CD4-positive, alpha-beta T cell treated with Interleukin-17A for 4 hours (primary cell): ENCODE results near the gene ZNF695.
"Not testable (repeated sequence)": the region's sequence is repeated elsewhere in the genome, so short reads cannot be mapped to it uniquely, and the experiment has no call there.

ENCODE experiments used
- DNase-seq: peaks from one replicate; pipeline ENCODE4 v3.0.0-alpha.2; 2020; ENCODE audit warnings: mixed read lengths

Gene ZNF695

GRCh38 chr1:247007511-247008405 lies at the start of gene ZNF695:
TSS of gene ZNF695 (minus strand) at chr1:247008057. CDS start at chr1:247007908, 149 bp downstream.
- DNase-seq, result peak; percentile 24

- no peak for DNase-seq
Observed at GRCh38 chr1:247056071-247056470, 48.2 kb upstream of the ZNF695 start.

DNA sequence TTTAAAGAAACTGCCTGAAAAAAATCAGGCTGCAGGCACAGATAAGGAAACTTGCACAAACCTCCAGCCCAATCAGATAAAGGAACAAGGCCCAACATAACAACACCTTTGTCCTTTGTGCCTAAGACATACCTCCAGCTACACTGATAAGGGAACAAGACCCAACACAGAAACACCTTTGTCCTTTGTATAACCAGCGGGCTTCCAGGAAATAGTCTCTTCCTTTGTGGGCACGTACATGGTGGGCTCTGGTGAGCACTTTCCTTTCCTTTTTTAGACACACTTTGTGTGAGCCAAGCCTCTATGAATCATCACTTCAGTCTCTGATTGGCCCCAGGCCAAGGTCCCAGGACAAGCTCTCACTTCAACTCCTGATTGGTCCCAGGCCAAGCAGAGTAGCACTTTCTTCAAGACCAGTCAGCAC lies 47.1 kb upstream of the ZNF695 start:
- no peak for DNase-seq

- no peak for DNase-seq
Observed at GRCh38 chr1:247047702-247048101, 39.8 kb upstream of the ZNF695 start.

- DNase-seq, result no peak
Observed at GRCh38 chr1:247047260-247047659, 39.4 kb upstream of the ZNF695 start.

- no peak for DNase-seq
Observed at GRCh38 chr1:247043406-247043805, 35.5 kb upstream of the ZNF695 start.

GRCh38 chr1:247037511-247038320 lies 29.9 kb upstream of the ZNF695 start:
- DNase-seq, result no peak

GRCh38 chr1:247032306-247032705 lies 24.4 kb upstream of the ZNF695 start:
- not testable (repeated sequence) for DNase-seq

DNA sequence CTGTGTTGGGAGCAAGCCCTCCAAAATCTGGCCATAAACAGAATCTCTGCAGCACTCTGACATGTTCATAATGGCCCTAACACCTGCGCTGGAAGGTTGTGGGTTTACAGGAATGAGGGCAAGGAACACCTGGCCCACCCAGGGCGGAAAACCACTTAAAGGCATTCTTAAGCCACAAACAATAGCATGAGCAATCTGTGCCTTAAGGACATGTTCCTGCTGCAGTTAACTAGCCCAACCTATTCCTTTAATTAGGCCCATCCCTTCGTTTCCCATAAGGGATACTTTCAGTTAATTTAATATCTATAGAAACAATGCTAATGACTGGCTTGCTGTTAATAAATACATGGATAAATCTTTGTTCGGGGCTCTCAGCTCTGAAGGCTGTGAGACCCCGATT lies 16.8 kb upstream of the ZNF695 start:
- not testable (repeated sequence) for DNase-seq

- no peak for DNase-seq
Observed at GRCh38 chr1:247013391-247013790, 5.5 kb upstream of the ZNF695 start.

GRCh38 chr1:247008406-247008799 lies 546 bp upstream of the ZNF695 start:
- no peak for DNase-seq

DNA sequence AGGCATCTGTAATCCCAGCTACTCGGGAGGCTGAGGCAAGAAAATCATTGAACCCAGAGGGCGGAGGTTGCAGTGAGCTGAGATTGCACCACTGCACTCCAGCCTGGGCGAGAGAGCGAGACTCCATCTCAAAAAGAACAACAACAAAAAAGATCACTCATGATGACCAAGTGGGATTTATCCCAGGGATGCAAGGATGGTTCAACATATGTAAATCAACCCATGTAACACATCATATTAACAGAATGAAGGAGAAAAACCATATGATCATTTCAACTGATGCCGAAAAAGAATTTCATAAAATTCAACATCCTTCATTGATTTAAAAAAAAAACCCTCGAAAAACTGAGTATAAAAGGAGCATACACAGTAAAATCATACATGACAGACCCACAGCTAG lies 3.8 kb downstream of the ZNF695 start:
- not testable (repeated sequence) for DNase-seq

- DNase-seq, result no peak
Observed at GRCh38 chr1:246989901-246990300, 18.0 kb downstream of the ZNF695 start.

GRCh38 chr1:246988316-246988715 lies 19.5 kb downstream of the ZNF695 start:
- no peak for DNase-seq

DNA sequence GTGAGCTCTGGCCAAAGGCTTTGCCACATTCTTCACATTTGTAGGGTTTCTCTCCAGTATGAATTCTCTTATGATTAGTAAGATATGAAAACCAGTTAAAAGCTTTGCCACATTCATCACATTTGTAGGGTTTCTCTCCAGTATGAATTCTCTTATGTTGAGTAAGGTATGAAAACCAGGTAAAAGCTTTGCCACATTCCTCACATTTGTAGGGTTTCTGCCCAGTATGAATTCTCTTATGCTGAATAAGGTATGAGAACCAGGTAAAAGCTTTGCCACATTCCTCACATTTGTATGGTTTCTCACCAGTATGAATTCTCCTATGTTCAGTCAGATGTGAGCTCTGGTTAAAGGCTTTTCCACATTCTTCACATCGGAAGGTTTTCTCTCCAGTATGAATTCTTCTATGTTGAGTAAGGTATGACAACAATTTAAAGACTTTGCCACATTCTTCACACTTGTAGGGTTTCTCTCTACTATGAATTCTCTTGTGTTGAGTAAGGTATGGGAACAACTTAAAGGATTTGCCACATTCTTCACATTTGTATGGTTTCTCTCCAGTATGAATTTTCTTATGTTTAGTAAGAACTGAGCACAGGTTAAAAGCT lies 20.7 kb downstream of the ZNF695 start:
- no peak for DNase-seq

DNA sequence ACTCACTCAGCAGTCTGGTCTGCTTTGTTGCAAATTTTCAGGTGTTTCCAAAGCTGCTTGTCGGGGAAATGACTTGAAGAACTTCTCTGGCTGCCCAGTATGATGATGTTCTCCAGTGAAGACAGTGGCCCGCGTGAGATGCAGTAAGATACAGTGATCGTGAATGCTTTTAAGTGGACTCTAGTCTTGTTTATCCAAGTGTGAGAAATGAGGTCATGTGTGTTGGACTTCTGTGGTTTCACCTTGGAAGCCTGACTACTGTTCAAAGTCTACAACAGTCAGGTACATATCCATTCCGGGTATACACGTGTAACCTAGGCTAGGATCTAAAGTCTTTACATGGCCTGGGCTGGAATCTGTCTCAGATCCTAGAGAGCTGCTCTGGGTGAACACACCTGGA lies 29.1 kb downstream of the ZNF695 start:
- no peak for DNase-seq

DNA sequence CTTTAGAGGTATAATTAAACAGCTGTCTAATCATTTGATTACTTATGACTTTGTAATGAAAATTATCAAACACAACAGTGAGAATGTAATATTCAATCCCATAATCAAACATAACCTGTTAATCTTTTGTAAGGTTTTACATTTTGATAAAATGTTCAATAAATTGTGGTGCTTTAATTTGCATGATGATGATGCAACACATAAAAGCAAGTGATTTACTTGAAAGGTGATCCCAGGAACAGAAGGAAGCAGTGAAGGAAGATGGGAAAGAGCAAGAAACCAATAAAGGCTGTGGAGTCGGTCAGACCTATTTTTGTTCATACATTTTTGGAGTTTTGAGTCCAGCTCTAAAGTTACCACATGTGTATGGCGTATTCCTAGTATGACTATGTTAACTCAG lies 29.6 kb downstream of the ZNF695 start:
- DNase-seq, result no peak

- DNase-seq, result no peak
Observed at GRCh38 chr1:246971969-246972368, 35.9 kb downstream of the ZNF695 start.

DNA sequence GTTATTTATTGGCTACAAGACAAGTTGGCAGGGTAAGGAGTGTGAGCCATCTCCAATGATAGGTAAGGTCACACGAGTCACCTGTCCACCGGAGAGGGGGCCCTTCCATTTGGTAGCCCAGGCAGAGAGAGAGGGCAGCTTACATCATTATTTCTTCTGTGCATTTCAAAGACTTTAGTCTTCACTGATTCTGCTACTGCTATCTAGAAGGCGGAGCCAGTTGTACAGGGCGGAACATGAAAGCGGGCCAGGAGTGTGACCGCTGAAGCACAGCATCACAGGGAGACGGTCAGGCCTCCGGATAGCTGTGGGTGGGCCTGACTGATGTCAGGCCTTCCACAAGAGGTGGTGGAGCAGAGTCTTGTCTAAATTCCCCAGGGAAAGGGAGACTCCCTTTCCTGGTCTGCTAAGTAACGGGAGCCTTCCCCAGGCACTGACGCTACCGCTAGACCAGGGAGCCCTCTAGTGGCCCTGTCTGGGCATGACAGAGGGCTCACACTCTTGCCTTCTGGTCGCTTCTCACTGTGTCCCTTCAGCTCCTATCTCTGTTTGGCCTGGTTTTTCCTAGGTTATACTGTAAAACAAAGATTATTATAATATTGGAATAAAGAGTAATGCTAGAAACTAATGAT lies 36.7 kb downstream of the ZNF695 start:
- peak; percentile 55 for DNase-seq

DNA sequence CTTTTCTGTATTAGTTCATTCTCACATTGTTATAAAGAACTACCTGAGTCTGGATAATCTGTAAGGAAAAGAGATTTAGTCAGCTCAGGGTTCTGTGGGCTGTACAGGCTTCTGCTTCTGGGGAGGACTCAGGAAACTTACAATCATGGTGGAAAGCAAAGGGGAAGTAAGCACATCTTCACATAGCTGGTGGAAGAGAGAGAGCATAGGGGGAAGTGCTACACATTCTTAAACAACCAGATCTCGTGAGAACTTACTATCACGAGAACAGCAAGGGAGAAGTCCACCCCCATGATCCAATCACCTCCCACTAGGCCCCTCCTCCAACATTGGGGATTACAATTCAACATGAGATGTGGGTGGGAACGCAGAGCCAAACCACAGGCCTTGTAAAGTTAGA lies 38.2 kb downstream of the ZNF695 start:
- no peak for DNase-seq

DNA sequence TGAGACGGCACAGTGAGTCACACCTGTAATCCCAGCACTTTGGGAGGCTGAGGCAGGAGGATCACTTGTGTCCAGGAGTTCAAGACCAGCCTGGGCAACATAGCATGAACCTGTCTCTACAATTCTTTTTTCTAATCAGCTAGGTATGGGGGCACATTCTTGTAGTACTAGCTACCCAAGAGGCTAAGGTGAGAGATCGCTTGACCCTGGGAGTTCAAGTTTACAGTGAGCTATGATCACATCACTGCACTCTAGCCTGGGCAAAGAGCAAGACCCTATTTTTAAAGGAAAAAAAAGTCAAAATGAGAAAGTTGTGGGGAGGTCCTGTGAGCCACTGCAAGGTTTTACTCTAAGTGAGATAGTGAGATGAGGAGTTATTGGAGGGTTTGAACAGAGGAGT lies 41.4 kb downstream of the ZNF695 start:
- DNase-seq, result no peak

GRCh38 chr1:246959944-246960693 lies 47.7 kb downstream of the ZNF695 start:
- DNase-seq, result no peak
